Activated CD4-positive, alpha-beta T cell treated with anti-CD3 and anti-CD28 coated beads for 36 hours (primary cell): ENCODE results near the gene WHRN. TPM values are rescaled to one million over a fixed set of nuclear protein-coding genes. Genes with fewer than 3 reads are reported as not detected.

Experiments used
- ATAC-seq: fragments of 200-7000 bp; cut with Tn5 transposase; one replicate; pipeline ENCODE4 v1.10.0; 2021; ENCODE audit warnings: mild to moderate bottlenecking, moderate library complexity
- CTCF ChIA-PET: fragments of 350-600 bp; sonication (Branson Sonifier 250); formaldehyde crosslinking; loops from one replicate; lab custom pipeline; 2021; ENCODE audit warnings: antibody characterized with exemption; lab: Charles Lee
- POLR2A ChIA-PET: fragments of 350-600 bp; sonication (Branson Sonifier 250); formaldehyde crosslinking; loops from one replicate; lab custom pipeline; 2021; ENCODE audit warnings: antibody characterized with exemption, inconsistent platforms; lab: Charles Lee
- DNase-seq: peaks from one replicate; pipeline ENCODE4 v3.0.0-alpha.2; 2020
- H3K27ac Mint-ChIP-seq: one replicate; pipeline ENCODE4 v1.8.0; 2021; ENCODE audit warnings: mixed read lengths
- H3K27me3 Mint-ChIP-seq: one replicate; pipeline ENCODE4 v1.8.0; 2021; ENCODE audit warnings: mixed read lengths
- H3K36me3 Mint-ChIP-seq: one replicate; pipeline ENCODE4 v1.8.0; 2021; ENCODE audit warnings: low read depth, mixed read lengths
- H3K4me1 Mint-ChIP-seq: one replicate; pipeline ENCODE4 v1.8.0; 2021; ENCODE audit warnings: mixed read lengths
- H3K4me3 Mint-ChIP-seq: one replicate; pipeline ENCODE4 v1.8.0; 2021; ENCODE audit warnings: mild to moderate bottlenecking, moderate library complexity, mixed read lengths
- H3K9me3 Mint-ChIP-seq: one replicate; pipeline ENCODE4 v1.8.0; 2021; ENCODE audit warnings: low read depth, mixed read lengths
- intact Hi-C, 2 experiments: fragments of 100-400 bp; cut with DNase I in 1 of 2; cut with micrococcal nuclease in 1 of 2; formaldehyde crosslinking; loops; one replicate each; pipeline versions ENCODE4 v1.14.2 to v1.15.1; 2022 to 2024; cut with DNase I, micrococcal nuclease
- total RNA-seq, 2 experiments: library from RNA; stranded (reverse); gene quantifications; one replicate each; pipeline ENCODE4 v1.2.3, GENCODE V29; 2021

The WHRN gene
- total RNA-seq, 2 experiments from 2014 or later, result 1.9 to 2.0 TPM

- intact Hi-C loops, result loop anchor here (1.0 to 10.0 kb wide), 6 partner anchors 8 to 984 kb away; partner anchors contain the start of genes C9orf43 (in 1 of the 2), POLE3 (in 1 of the 2) and TMEM268 (in 1 of the 2)
- ATAC-seq, result no peak
- no peak for DNase-seq
- peaks cover 59% of the 10 kb centered on the region for H3K4me1 Mint-ChIP-seq
- POLR2A ChIA-PET, result interaction anchor here (1.6 to 1.9 kb wide), 3 partner anchors 11 to 196 kb away, joined by 4 to 9 read pairs (median 7); no protein-coding TSS in a partner anchor
- no peaks in the 10 kb centered on the region for H3K27me3 Mint-ChIP-seq
- CTCF ChIA-PET, result interaction anchor here (1.1 to 2.0 kb wide), 5 partner anchors 8 to 256 kb away, joined by 3 to 16 read pairs (median 7); partner anchors contain the start of gene AKNA
- no peaks in the 10 kb centered on the region for H3K9me3 Mint-ChIP-seq
- H3K27ac Mint-ChIP-seq, result peak overlapping the region; percentile 89
- peaks cover 24% of the 10 kb centered on the region for H3K36me3 Mint-ChIP-seq
- peak overlapping the region; percentile 93 for H3K4me3 Mint-ChIP-seq
Measured at GRCh38 chr9:114396558-114397218, 108.6 kb downstream of the WHRN start.

GRCh38 chr9:114395768-114396167, 109.5 kb downstream of the WHRN start:
- no peaks in the 10 kb centered on the region for H3K27me3 Mint-ChIP-seq
- ATAC-seq, result no peak
- peaks cover 67% of the 10 kb centered on the region for H3K4me1 Mint-ChIP-seq
- H3K36me3 Mint-ChIP-seq, result peaks cover 29% of the 10 kb centered on the region
- intact Hi-C loops, result loop anchor here (5.0 to 10.0 kb wide), 5 partner anchors 92 to 983 kb away; partner anchors contain the start of genes C9orf43 (in 1 of the 2), POLE3 (in 1 of the 2) and TMEM268 (in 1 of the 2)
- peak overlapping the region; percentile 51 for H3K27ac Mint-ChIP-seq
- no peaks in the 10 kb centered on the region for H3K9me3 Mint-ChIP-seq
- no peak for DNase-seq
- POLR2A ChIA-PET, result interaction anchor here (1.7 to 1.9 kb wide), 2 partner anchors 10 to 197 kb away, joined by 4 to 9 read pairs; no protein-coding TSS in a partner anchor
- peak overlapping the region; percentile 27 for H3K4me3 Mint-ChIP-seq
- CTCF ChIA-PET, result interaction anchor here (0.6 to 2.0 kb wide), 9 partner anchors 10 to 475 kb away, joined by 3 to 8 read pairs (median 3); partner anchors contain the start of gene ATP6V1G1

- DNase-seq (no peak), ATAC-seq (no peak)
- H3K9me3 Mint-ChIP-seq, result no peaks in the 10 kb centered on the region
- H3K4me1 Mint-ChIP-seq, result peaks cover 72% of the 10 kb centered on the region
- peaks cover 34% of the 10 kb centered on the region for H3K36me3 Mint-ChIP-seq
- intact Hi-C loops, result loop anchor here (5.0 to 10.0 kb wide), 5 partner anchors 92 to 983 kb away; partner anchors contain the start of genes C9orf43 (in 1 of the 2), POLE3 (in 1 of the 2) and TMEM268 (in 1 of the 2)
- ChIA-PET POLR2A (interaction anchor here (1.7 to 1.9 kb wide), 2 partner anchors 9 to 197 kb away, joined by 4 to 9 read pairs; no protein-coding TSS in a partner anchor), CTCF (interaction anchor here (0.6 to 1.7 kb wide), 8 partner anchors 10 to 475 kb away, joined by 3 to 8 read pairs (median 3); partner anchors contain the start of gene ATP6V1G1)
- peak overlapping the region; percentile 27 for H3K4me3 Mint-ChIP-seq
- peak overlapping the region; percentile 73 for H3K27ac Mint-ChIP-seq
- no peaks in the 10 kb centered on the region for H3K27me3 Mint-ChIP-seq
Measured at GRCh38 chr9:114395334-114395617, 110.0 kb downstream of the WHRN start.

- peaks cover 38% of the 10 kb centered on the region for H3K36me3 Mint-ChIP-seq
- intact Hi-C loops, result loop anchor here (5.0 to 10.0 kb wide), 5 partner anchors 93 to 982 kb away; partner anchors contain the start of genes C9orf43 (in 1 of the 2), POLE3 (in 1 of the 2) and TMEM268 (in 1 of the 2)
- no peaks in the 10 kb centered on the region for H3K27me3 Mint-ChIP-seq
- H3K4me3 Mint-ChIP-seq, result peak overlapping the region; percentile 27
- H3K4me1 Mint-ChIP-seq, result peaks cover 77% of the 10 kb centered on the region
- ChIA-PET POLR2A (interaction anchor here (1.9 kb wide), 1 partner anchor 9 kb away, joined by 9 read pairs; no protein-coding TSS in a partner anchor), CTCF (interaction anchor here (0.6 to 1.7 kb wide), 7 partner anchors 10 to 476 kb away, joined by 3 to 8 read pairs (median 3); no protein-coding TSS in a partner anchor)
- no peaks in the 10 kb centered on the region for H3K9me3 Mint-ChIP-seq
- DNase-seq, result no peak
- no peak for ATAC-seq
- peak overlapping the region; percentile 73 for H3K27ac Mint-ChIP-seq
Measured at GRCh38 chr9:114394523-114395333, 110.5 kb downstream of the WHRN start.

- no peaks in the 10 kb centered on the region for H3K27me3 Mint-ChIP-seq
- H3K36me3 Mint-ChIP-seq, result peaks cover 53% of the 10 kb centered on the region
- H3K9me3 Mint-ChIP-seq, result no peaks in the 10 kb centered on the region
- POLR2A ChIA-PET, result interaction anchor here (0.6 to 0.7 kb wide), 2 partner anchors 10 to 220 kb away, joined by 3 read pairs; no protein-coding TSS in a partner anchor
- CTCF ChIA-PET, result interaction anchor here (0.5 to 1.6 kb wide), 6 partner anchors 10 to 622 kb away, joined by 3 to 6 read pairs (median 4); no protein-coding TSS in a partner anchor
- no peak for ATAC-seq
- H3K4me1 Mint-ChIP-seq, result peaks cover 88% of the 10 kb centered on the region
- intact Hi-C loops, result loop anchor here in 1 of 2 experiments (10.0 kb wide), 1 partner anchor 512 kb away; no protein-coding TSS in a partner anchor
- no peak for DNase-seq
- no peak overlapping the region for H3K4me3 Mint-ChIP-seq
- peak overlapping the region; percentile 49 for H3K27ac Mint-ChIP-seq
Measured at GRCh38 chr9:114392749-114393112, 112.5 kb downstream of the WHRN start.

- ChIA-PET POLR2A (interaction anchor here (1.6 kb wide), 1 partner anchor 9 kb away, joined by 3 read pairs; no protein-coding TSS in a partner anchor), CTCF (interaction anchor here (0.5 to 2.0 kb wide), 5 partner anchors 9 to 222 kb away, joined by 3 to 7 read pairs (median 4); no protein-coding TSS in a partner anchor)
- DNase-seq (no peak), ATAC-seq (no peak)
- Mint-ChIP-seq H3K27ac (peak overlapping the region; percentile 99), H3K4me1 (peaks cover 72% of the 10 kb centered on the region), H3K4me3 (peak overlapping the region; percentile 99), H3K27me3 (no peaks in the 10 kb centered on the region), H3K9me3 (no peaks in the 10 kb centered on the region), H3K36me3 (peaks cover 63% of the 10 kb centered on the region)
- intact Hi-C loops, result loop anchor here in 1 of 2 experiments (10.0 kb wide), 1 partner anchor 514 kb away; no protein-coding TSS in a partner anchor
Measured at GRCh38 chr9:114390952-114391351, 114.3 kb downstream of the WHRN start.

- peak overlapping the region; percentile 99 for H3K4me3 Mint-ChIP-seq
- peaks cover 63% of the 10 kb centered on the region for H3K4me1 Mint-ChIP-seq
- peaks cover 60% of the 10 kb centered on the region for H3K36me3 Mint-ChIP-seq
- POLR2A ChIA-PET, result interaction anchor here (0.9 to 1.6 kb wide), 2 partner anchors 8 to 53 kb away, joined by 3 read pairs; no protein-coding TSS in a partner anchor
- H3K27ac Mint-ChIP-seq, result peak overlapping the region; percentile 99
- CTCF ChIA-PET, result interaction anchor here (1.1 to 4.7 kb wide), 8 partner anchors 8 to 264 kb away, joined by 3 to 34 read pairs (median 6); no protein-coding TSS in a partner anchor
- intact Hi-C loops, result loop anchor here (10.0 kb wide), 4 partner anchors 505 to 875 kb away; no protein-coding TSS in a partner anchor
- ATAC-seq (no peak), DNase-seq (peak; percentile 45)
- H3K9me3 Mint-ChIP-seq, result no peaks in the 10 kb centered on the region
- H3K27me3 Mint-ChIP-seq, result no peaks in the 10 kb centered on the region
Measured at GRCh38 chr9:114389612-114390368, 115.5 kb downstream of the WHRN start.

- Mint-ChIP-seq H3K9me3 (no peaks in the 10 kb centered on the region), H3K36me3 (peaks cover 64% of the 10 kb centered on the region)
Measured at GRCh38 chr9:114388764-114389375, 116.4 kb downstream of the WHRN start.

GRCh38 chr9:114388357-114388682, 117.0 kb downstream of the WHRN start:
- no peak for ATAC-seq
- peaks cover 60% of the 10 kb centered on the region for H3K4me1 Mint-ChIP-seq
- H3K27ac Mint-ChIP-seq, result peak overlapping the region; percentile 99
- no peak for DNase-seq
- CTCF ChIA-PET, result interaction anchor here (0.7 to 4.7 kb wide), 12 partner anchors 9 to 265 kb away, joined by 3 to 34 read pairs (median 4); partner anchors contain the start of gene ATP6V1G1
- POLR2A ChIA-PET, result interaction anchor here (0.6 to 1.7 kb wide), 4 partner anchors 10 to 303 kb away, joined by 3 to 8 read pairs (median 4); no protein-coding TSS in a partner anchor
- H3K36me3 Mint-ChIP-seq, result peaks cover 67% of the 10 kb centered on the region
- no peaks in the 10 kb centered on the region for H3K27me3 Mint-ChIP-seq
- intact Hi-C loops, result loop anchor here (1.0 to 10.0 kb wide), 4 partner anchors 9 to 874 kb away; no protein-coding TSS in a partner anchor
- H3K9me3 Mint-ChIP-seq, result no peaks in the 10 kb centered on the region
- peak overlapping the region; percentile 99 for H3K4me3 Mint-ChIP-seq

More at GRCh38 chr9:114388764-114389375, 116.4 kb downstream of the WHRN start:
- ATAC-seq (no peak), DNase-seq (no peak)
- Mint-ChIP-seq H3K27ac (peak overlapping the region; percentile 99), H3K4me3 (peak overlapping the region; percentile 99), H3K4me1 (peaks cover 61% of the 10 kb centered on the region), H3K27me3 (no peaks in the 10 kb centered on the region)
- intact Hi-C loops, result loop anchor here (1.0 to 10.0 kb wide), 4 partner anchors 8 to 874 kb away; no protein-coding TSS in a partner anchor
- ChIA-PET CTCF (interaction anchor here (1.0 to 4.7 kb wide), 10 partner anchors 9 to 50 kb away, joined by 3 to 34 read pairs (median 6); no protein-coding TSS in a partner anchor), POLR2A (interaction anchor here (0.6 to 0.9 kb wide), 2 partner anchors 11 to 52 kb away, joined by 3 read pairs; no protein-coding TSS in a partner anchor)
